ENCODE results near the gene SLC6A4.

Gene SLC6A4

GRCh38 chr17:30235386-30236296, at the start of gene SLC6A4:
TSS of gene SLC6A4 (minus strand) at chr17:30235697. CDS start at chr17:30221958, 13,739 bp downstream.
- peak in 1 of 2 donors; percentile 21 for DNase-seq (ENCODE audit: low read depth in 2 of 2)
- peak within 1 kb of the TSS; percentile 48 to 49 for H3K4me3 ChIP-seq (replicated peaks in 1 of 2; ENCODE audit: low read depth in 2 of 2, low read length in 2 of 2)
- TF ChIP-seq CTCF (IDR thresholded peaks at IDR 0.05; ENCODE audit: low read depth, low read length): no peak

GRCh38 chr17:30279156-30279555, 43.7 kb upstream of the SLC6A4 start:
- no peak for DNase-seq (ENCODE audit: low read depth in 2 of 2)
- no peak for TF ChIP-seq CTCF (IDR thresholded peaks at IDR 0.05; ENCODE audit: low read depth, low read length)
- H3K4me3 ChIP-seq (replicated peaks in 1 of 2; ENCODE audit: low read depth in 2 of 2, low read length in 2 of 2): no peak overlapping the region

GRCh38 chr17:30278032-30278431, 42.5 kb upstream of the SLC6A4 start:
- no peak overlapping the region for H3K4me3 ChIP-seq (replicated peaks in 1 of 2; ENCODE audit: low read depth in 2 of 2, low read length in 2 of 2)
- TF ChIP-seq CTCF (IDR thresholded peaks at IDR 0.05; ENCODE audit: low read depth, low read length): peak; percentile 38
- peak; percentile 57 to 85 for DNase-seq (ENCODE audit: low read depth in 2 of 2)

- no peak overlapping the region for H3K4me3 ChIP-seq (replicated peaks in 1 of 2; ENCODE audit: low read depth in 2 of 2, low read length in 2 of 2)
- no peak for TF ChIP-seq CTCF (IDR thresholded peaks at IDR 0.05; ENCODE audit: low read depth, low read length)
- no peak for DNase-seq (ENCODE audit: low read depth in 2 of 2)
Observed at GRCh38 chr17:30275911-30276310, 40.4 kb upstream of the SLC6A4 start.

- TF ChIP-seq CTCF (IDR thresholded peaks at IDR 0.05; ENCODE audit: low read depth, low read length): no peak
- DNase-seq (ENCODE audit: low read depth in 2 of 2): no peak
- no peak overlapping the region for H3K4me3 ChIP-seq (replicated peaks in 1 of 2; ENCODE audit: low read depth in 2 of 2, low read length in 2 of 2)
Observed at GRCh38 chr17:30274887-30275286, 39.4 kb upstream of the SLC6A4 start.

GRCh38 chr17:30273373-30273772, 37.9 kb upstream of the SLC6A4 start:
- no peak overlapping the region for H3K4me3 ChIP-seq (replicated peaks in 1 of 2; ENCODE audit: low read depth in 2 of 2, low read length in 2 of 2)
- TF ChIP-seq CTCF (IDR thresholded peaks at IDR 0.05; ENCODE audit: low read depth, low read length): no peak
- peak in 1 of 2 donors; percentile 49 for DNase-seq (ENCODE audit: low read depth in 2 of 2)

All from cardiac fibroblast (primary cell).